Esophagus squamous epithelium (tissue), 4 donors: Measurements from ENCODE around the gene PLEKHA3.
A peak's percentile ranks its signal among the peaks of the same experiment; 100 is the strongest.

Experiments
- CTCF ChIP-seq, 6 experiments: fragments of 450-650 bp in 4 of 6; fragments of 200-600 bp in 2 of 6; sonication (generic) in 2 of 6; IDR thresholded peaks; one replicate each; pipeline ENCODE4 v1.5.1; 2016 to 2019; ENCODE audit warnings: antibody characterized with exemption in 6 of 6, mild to moderate bottlenecking in 4 of 6, moderate library complexity in 4 of 6
- POLR2A ChIP-seq, 4 donors: fragments of 450-650 bp; IDR thresholded peaks; one replicate each; pipeline ENCODE4 v1.6.1; 2017; ENCODE audit warnings: antibody characterized with exemption in 4 of 4, mild to moderate bottlenecking in 4 of 4, moderate library complexity in 3 of 4

- peak in 3 of 6 experiments; percentile 8 to 23 (median 9) for TF ChIP-seq CTCF (IDR thresholded peaks at IDR 0.05)
- peak in 3 of 4 donors; percentile 82 to 96 (median 85) for TF ChIP-seq POLR2A (IDR thresholded peaks at IDR 0.05)
Measured at GRCh38 chr2:178450774-178451525, 29.3 kb upstream of the PLEKHA3 start, which contains the start of the genes PJVK and PRKRA.
